ENCODE results near the gene RPS5.
"Not testable (repeated sequence)": the region's sequence is repeated elsewhere in the genome, so short reads cannot be mapped to it uniquely, and the experiment has no call there.

The RPS5 gene

DNA sequence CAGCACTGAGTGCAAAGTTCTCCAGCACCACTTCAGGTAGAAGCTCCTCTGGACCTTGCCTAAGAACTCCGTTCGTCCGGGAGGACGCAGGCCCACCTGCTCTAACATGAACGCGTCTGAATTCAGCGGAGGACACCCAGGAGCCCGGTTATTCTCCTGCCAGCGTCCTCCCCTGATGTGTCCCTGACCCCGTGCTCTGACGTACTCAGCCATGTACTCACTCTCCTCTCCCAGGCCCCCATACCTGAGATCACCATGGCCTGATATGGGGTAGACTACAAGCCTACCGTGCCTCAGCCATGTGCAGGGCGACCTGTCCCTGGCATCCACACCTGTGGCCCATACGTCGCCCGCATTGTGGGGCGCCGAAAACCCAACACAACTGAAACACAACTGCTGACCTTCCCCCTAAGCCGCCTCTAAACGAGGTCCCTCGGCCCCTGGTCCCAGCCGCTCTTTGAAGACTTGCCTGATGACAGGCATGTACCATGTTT, 20.6 kb downstream of the RPS5 start:
- no peak for DNase-seq

- DNase-seq: peak; percentile 92 to 95
Measured at GRCh38 chr19:58408152-58409009, 21.3 kb downstream of the RPS5 start, which contains the start of gene ZNF584. Gene ZNF584 (plus strand): TSS chr19:58408649. CDS start chr19:58409148, 499 bp downstream.

DNA sequence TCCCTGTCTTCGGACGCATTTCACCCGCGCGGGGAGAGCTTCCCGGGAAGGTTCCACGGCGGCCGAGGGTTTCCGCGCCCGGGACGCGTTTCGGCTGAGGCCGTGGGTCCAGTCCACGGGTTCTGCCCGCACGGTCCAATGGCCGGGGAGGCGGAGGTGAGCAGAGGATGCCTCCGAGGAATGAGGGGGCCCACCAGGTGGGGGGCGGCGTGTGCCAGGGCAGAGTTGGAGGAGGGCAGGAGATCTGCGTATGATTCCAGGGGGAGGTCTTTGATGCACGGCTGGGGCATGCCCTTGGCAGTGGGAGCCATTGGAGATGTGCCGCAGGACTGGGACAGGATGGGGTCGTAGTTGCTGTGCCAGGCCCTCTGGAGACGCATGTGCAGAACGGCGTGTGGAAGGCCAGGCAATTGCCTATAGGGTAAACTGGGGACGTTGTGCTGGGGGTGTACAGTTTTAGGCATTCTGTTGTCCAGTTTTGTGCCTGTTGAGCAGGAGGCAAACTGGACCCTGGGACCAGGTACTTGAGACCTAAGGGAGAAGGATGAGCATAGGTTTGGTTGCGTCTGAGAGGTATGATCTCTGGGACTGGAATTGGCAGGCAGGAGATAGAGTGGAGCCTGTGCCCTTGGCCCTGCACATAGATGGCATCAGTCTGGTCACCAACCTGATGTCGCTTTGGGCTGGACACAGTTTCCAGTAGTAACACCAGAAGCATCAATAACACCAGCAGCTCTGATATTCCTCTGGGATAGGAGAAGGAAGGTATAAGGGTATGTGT, 22.1 kb downstream of the RPS5 start:
- no peak for DNase-seq

- no peak for DNase-seq
Measured at GRCh38 chr19:58416604-58417003, 29.5 kb downstream of the RPS5 start.

DNA sequence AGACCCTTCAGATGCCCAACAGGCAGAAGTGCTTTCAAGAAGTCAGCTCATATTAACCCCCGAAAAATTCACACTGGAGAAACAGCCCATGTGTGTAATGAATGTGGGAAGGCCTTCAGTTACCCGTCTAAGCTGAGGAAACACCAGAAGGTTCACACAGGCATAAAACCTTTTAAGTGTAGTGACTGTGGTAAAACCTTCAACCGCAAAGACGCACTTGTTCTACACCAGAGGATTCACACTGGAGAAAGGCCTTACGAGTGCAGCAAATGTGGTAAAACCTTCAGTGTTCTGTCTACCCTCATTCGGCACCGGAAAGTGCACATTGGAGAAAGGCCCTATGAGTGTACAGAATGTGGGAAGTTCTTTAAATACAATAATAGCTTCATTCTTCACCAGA, 30.0 kb downstream of the RPS5 start:
- DNase-seq: no peak

DNA sequence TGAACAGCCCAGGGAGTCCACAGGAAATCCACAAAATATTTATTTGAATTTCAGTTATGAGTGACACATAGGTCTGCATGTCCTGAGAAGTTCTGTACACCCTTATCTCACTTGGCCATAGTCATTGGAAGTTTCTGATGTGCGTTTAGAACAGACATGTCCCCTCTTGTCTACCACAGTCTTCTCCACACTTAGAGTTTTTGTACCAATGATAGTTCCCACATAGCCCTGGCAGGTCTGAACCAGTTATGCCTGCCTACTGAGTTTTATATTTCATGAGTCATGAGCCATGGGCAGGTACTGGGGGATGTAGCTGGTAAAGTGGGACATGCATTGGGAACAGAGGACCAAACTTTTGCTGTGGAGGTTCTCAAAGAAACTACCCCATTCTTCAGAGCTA, 41.5 kb downstream of the RPS5 start:
- no peak for DNase-seq

- DNase-seq: no peak
Measured at GRCh38 chr19:58429745-58430144, 42.7 kb downstream of the RPS5 start.

DNA sequence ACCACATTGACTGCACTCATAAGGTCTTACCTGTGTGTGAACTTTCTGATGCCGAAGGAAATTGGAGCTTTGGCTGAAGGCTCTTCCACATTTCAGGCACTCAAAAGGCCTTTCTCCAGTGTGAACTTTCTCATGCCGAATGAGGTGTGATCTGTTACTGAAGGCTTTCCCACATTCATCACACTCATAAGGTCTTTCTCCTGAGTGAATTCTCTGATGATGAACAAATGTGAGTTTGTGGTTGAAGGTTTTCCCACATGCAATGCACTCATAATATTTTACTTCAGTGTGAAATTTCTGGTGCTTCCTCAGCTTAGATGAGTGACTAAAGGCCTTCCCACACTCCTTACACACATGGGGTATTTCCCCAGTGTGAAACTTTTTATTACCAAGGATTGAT, 47.1 kb downstream of the RPS5 start:
- no peak for DNase-seq

GRCh38 chr19:58439576-58440554, 52.8 kb downstream of the RPS5 start, which contains the start of gene ZNF132:
Gene ZNF132 (minus strand): TSS chr19:58440153. CDS start chr19:58439821, 332 bp downstream.
- DNase-seq: peak; percentile 99

GRCh38 chr19:58440556-58440955, 53.5 kb downstream of the RPS5 start:
- DNase-seq: no peak

DNA sequence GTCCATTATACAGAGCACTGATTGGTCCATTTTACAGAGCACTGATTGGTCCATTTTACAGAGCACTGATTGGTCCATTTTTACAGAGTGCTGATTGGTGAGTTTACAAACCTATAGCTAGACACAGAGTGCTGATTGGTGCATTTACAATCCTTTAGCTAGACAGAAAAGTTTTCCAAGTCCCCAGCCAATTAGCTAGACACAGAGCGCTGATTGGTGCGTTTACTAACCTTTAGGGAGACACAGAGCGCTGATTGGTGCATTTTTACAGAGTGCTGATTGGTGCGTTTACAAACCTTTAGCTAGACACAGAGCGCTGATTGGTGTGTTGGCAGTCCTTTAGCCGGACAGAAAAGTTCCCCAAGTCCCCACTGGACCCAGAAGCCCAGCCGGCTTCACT, 55.9 kb downstream of the RPS5 start:
- DNase-seq: not testable (repeated sequence)
